HEK293 (cell line): Measurements from ENCODE around the gene PLA2G2E.

Experiments used
- CTCF ChIA-PET: fragments of 350-600 bp; formaldehyde crosslinking; extraction: SDS; loops from one replicate; lab custom pipeline; 2021; ENCODE audit warnings: antibody characterized with exemption; lab: Yijun Ruan, JAX
- POLR2A ChIA-PET: fragments of 300-600 bp; formaldehyde crosslinking; extraction: SDS; loops from one replicate; lab custom pipeline; 2020; ENCODE audit warnings: antibody characterized with exemption, inconsistent platforms; lab: Yijun Ruan, JAX
- H3K27ac ChIP-seq: fragments of 200-500 bp; sonication (Bioruptor generic); 2 replicates; pipeline ENCODE4 v1.5.1; 2014; ENCODE audit warnings: low read depth, low read length, control low read depth, inconsistent platforms; ENCODE audit errors: extremely low read depth
- H3K36me3 ChIP-seq, 2 experiments: fragments of 200-500 bp in 1 of 2; sonication (Bioruptor generic) in 1 of 2; 1 replicate in 1 of 2; 2 replicates in 1 of 2; pipeline ENCODE4 v1.5.1; 2014 to 2017; ENCODE audit warnings: inconsistent platforms in 2 of 2, low read length in 2 of 2; ENCODE audit not compliant: control insufficient read depth in 2 of 2, insufficient read depth in 1 of 2
- H3K4me1 ChIP-seq: fragments of 200-500 bp; sonication (Bioruptor generic); 2 replicates; pipeline ENCODE4 v1.5.1; 2014; ENCODE audit warnings: mild to moderate bottlenecking, low read length, inconsistent platforms; ENCODE audit not compliant: control insufficient read depth, insufficient read depth
- H3K4me3 ChIP-seq: 2 replicates; pipeline ENCODE4 v1.5.1; 2011; ENCODE audit warnings: low read depth, mild to moderate bottlenecking, control low read depth, low read length, moderate library complexity
- H3K9me3 ChIP-seq: fragments of 200-500 bp; sonication (Bioruptor generic); 2 replicates; pipeline ENCODE4 v1.5.1; 2014; ENCODE audit warnings: low read depth, low read length, inconsistent platforms; ENCODE audit not compliant: control insufficient read depth, insufficient read depth
- MYNN ChIP-seq: fragments of 450-650 bp; formaldehyde crosslinking; IDR thresholded peaks from 2 replicates; pipeline ENCODE4 v1.5.1; 2016; ENCODE audit warnings: missing biosample characterization, missing genetic modification characterization, borderline replicate concordance
- PRDM1 ChIP-seq: fragments of 450-650 bp; formaldehyde crosslinking; IDR thresholded peaks from 2 replicates; pipeline ENCODE4; 2016; ENCODE audit warnings: missing biosample characterization, missing genetic modification characterization
- SCRT2 ChIP-seq: fragments of 450-650 bp; formaldehyde crosslinking; IDR thresholded peaks from 2 replicates; pipeline ENCODE4 v1.5.1; 2016; ENCODE audit warnings: missing biosample characterization, missing genetic modification characterization
- ZBTB17 ChIP-seq: fragments of 450-650 bp; formaldehyde crosslinking; IDR thresholded peaks from 2 replicates; pipeline ENCODE4 v1.5.1; 2016; ENCODE audit warnings: missing biosample characterization, missing genetic modification characterization
- ZBTB20 ChIP-seq: fragments of 450-650 bp; formaldehyde crosslinking; IDR thresholded peaks from 2 replicates; pipeline ENCODE4 v1.5.1; 2016; ENCODE audit warnings: missing biosample characterization, missing genetic modification characterization
- ZFP69B ChIP-seq: fragments of 450-650 bp; formaldehyde crosslinking; IDR thresholded peaks from 2 replicates; pipeline ENCODE4 v1.5.1; 2016; ENCODE audit warnings: missing biosample characterization, missing genetic modification characterization
- ZNF132 ChIP-seq: fragments of 450-650 bp; formaldehyde crosslinking; IDR thresholded peaks from 2 replicates; pipeline ENCODE4 v1.5.1; 2017; ENCODE audit warnings: missing biosample characterization, missing genetic modification characterization, borderline replicate concordance
- ZNF157 ChIP-seq: fragments of 450-650 bp; formaldehyde crosslinking; IDR thresholded peaks from 2 replicates; pipeline ENCODE4 v1.5.1; 2016; ENCODE audit warnings: missing biosample characterization, missing genetic modification characterization
- ZNF211 ChIP-seq: fragments of 450-650 bp; formaldehyde crosslinking; IDR thresholded peaks from 2 replicates; pipeline ENCODE4 v1.5.1; 2016; ENCODE audit warnings: low read depth, missing biosample characterization, missing genetic modification characterization
- ZNF214 ChIP-seq: fragments of 450-650 bp; formaldehyde crosslinking; IDR thresholded peaks from 2 replicates; pipeline ENCODE4 v1.5.1; 2017; ENCODE audit warnings: missing biosample characterization, mild to moderate bottlenecking, missing genetic modification characterization, borderline replicate concordance
- ZNF24 ChIP-seq: fragments of 450-650 bp; formaldehyde crosslinking; IDR thresholded peaks from 2 replicates; pipeline ENCODE4 v1.5.1; 2016; ENCODE audit warnings: missing biosample characterization, missing genetic modification characterization
- ZNF416 ChIP-seq: fragments of 450-650 bp; formaldehyde crosslinking; IDR thresholded peaks from 2 replicates; pipeline ENCODE4 v1.5.1; 2016; ENCODE audit warnings: missing biosample characterization, missing genetic modification characterization
- ZNF660 ChIP-seq: fragments of 450-650 bp; IDR thresholded peaks from 2 replicates; pipeline ENCODE4 v1.5.1; 2018; ENCODE audit warnings: missing biosample characterization, mild to moderate bottlenecking, missing genetic modification characterization
- TF ChIP-seq, protein P1 (sequence below): fragments of 450-650 bp; formaldehyde crosslinking; IDR thresholded peaks from 2 replicates; pipeline ENCODE4 v1.5.1; 2016; ENCODE audit warnings: missing biosample characterization, missing genetic modification characterization
- TF ChIP-seq, protein P2 (sequence below): fragments of 450-650 bp; formaldehyde crosslinking; IDR thresholded peaks from 2 replicates; pipeline ENCODE4 v1.5.1; 2017; ENCODE audit warnings: missing biosample characterization, missing genetic modification characterization
- TF ChIP-seq, protein P3 (sequence below): fragments of 450-650 bp; formaldehyde crosslinking; IDR thresholded peaks from 2 replicates; pipeline ENCODE4 v1.5.1; 2016; ENCODE audit warnings: missing biosample characterization, missing genetic modification characterization
- TF ChIP-seq, protein P4 (sequence below): fragments of 450-650 bp; formaldehyde crosslinking; IDR thresholded peaks from 2 replicates; pipeline ENCODE4 v1.5.1; 2016; ENCODE audit warnings: missing biosample characterization, missing genetic modification characterization, low read depth
- TF ChIP-seq, protein P5 (sequence below): fragments of 450-650 bp; formaldehyde crosslinking; IDR thresholded peaks from 2 replicates; pipeline ENCODE4 v1.5.1; 2016; ENCODE audit warnings: missing biosample characterization, missing genetic modification characterization
- TF ChIP-seq, protein P6 (sequence below): fragments of 450-650 bp; formaldehyde crosslinking; IDR thresholded peaks from 2 replicates; pipeline ENCODE4 v1.5.1; 2016; ENCODE audit warnings: missing biosample characterization, missing genetic modification characterization
- TF ChIP-seq, protein P7 (sequence below): fragments of 450-650 bp; formaldehyde crosslinking; IDR thresholded peaks from 2 replicates; pipeline ENCODE4; 2016; ENCODE audit warnings: missing biosample characterization, missing genetic modification characterization

Gene PLA2G2E

DNA sequence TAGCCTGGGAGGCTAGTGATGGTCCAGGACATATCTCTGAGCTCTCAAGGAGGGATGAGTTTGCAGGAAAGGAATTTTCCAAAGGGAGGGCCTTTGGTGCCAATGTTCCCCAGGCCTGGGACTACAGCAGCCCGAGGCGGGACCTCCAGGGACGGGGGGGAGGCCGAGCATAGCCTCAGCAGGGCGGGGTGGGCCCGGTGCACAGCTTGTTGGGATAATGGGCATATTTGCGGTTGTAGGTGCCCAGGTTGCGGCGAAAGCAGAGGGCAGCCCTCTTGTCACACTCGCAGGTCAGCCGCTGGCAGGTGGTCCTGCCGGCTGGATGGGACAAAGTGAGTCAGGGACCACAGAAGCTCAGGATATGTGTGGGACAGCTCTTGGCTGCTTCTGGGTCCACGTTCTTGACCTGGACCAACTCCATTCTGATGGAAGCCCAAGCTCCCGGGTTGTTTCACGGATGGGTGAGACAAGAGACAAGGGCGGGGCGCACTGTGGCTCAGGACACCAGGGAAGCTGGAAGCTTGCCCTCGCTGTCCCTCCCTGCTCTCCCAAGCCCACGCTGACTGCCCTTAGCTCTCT is 3.2 kb downstream of the PLA2G2E start:
- ChIA-PET POLR2A (interaction anchor here (1.5 kb wide), 1 partner anchor 38 kb away, joined by 5 read pairs; the partner anchor contains the start of gene OTUD3), CTCF (interaction anchor here (0.7 to 5.3 kb wide), 4 partner anchors 54 to 275 kb away, joined by 3 to 37 read pairs (median 6); no protein-coding TSS in a partner anchor)
- TF ChIP-seq ZNF157 (tag by site-specific recombination) (no peak), ZNF214 (tag by site-specific recombination) (no peak), ZNF416 (tag by site-specific recombination) (no peak), SCRT2 (tag by site-specific recombination) (no peak)
- TF ChIP-seq, protein P1, sequence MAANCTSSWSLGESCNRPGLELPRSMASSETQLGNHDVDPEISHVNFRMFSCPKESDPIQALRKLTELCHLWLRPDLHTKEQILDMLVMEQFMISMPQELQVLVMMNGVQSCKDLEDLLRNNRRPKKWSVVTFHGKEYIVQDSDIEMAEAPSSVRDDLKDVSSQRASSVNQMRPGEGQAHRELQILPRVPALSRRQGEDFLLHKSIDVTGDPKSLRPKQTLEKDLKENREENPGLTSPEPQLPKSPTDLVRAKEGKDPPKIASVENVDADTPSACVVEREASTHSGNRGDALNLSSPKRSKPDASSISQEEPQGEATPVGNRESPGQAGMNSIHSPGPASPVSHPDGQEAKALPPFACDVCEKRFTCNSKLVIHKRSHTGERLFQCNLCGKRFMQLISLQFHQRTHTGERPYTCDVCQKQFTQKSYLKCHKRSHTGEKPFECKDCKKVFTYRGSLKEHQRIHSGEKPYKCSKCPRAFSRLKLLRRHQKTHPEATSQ (tag by site-specific recombination) = no peak
- TF ChIP-seq, protein P2, sequence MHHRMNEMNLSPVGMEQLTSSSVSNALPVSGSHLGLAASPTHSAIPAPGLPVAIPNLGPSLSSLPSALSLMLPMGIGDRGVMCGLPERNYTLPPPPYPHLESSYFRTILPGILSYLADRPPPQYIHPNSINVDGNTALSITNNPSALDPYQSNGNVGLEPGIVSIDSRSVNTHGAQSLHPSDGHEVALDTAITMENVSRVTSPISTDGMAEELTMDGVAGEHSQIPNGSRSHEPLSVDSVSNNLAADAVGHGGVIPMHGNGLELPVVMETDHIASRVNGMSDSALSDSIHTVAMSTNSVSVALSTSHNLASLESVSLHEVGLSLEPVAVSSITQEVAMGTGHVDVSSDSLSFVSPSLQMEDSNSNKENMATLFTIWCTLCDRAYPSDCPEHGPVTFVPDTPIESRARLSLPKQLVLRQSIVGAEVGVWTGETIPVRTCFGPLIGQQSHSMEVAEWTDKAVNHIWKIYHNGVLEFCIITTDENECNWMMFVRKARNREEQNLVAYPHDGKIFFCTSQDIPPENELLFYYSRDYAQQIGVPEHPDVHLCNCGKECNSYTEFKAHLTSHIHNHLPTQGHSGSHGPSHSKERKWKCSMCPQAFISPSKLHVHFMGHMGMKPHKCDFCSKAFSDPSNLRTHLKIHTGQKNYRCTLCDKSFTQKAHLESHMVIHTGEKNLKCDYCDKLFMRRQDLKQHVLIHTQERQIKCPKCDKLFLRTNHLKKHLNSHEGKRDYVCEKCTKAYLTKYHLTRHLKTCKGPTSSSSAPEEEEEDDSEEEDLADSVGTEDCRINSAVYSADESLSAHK = no peak
- H3K4me1 ChIP-seq = no peaks in the 10 kb centered on the region
- peaks cover 0 to 2% of the 10 kb centered on the region in 2 experiments; a peak in 1 of 3 replicates for H3K36me3 ChIP-seq
- no peaks in the 10 kb centered on the region for H3K9me3 ChIP-seq
- H3K4me3 ChIP-seq = no peak overlapping the region
- H3K27ac ChIP-seq = no peak overlapping the region

DNA sequence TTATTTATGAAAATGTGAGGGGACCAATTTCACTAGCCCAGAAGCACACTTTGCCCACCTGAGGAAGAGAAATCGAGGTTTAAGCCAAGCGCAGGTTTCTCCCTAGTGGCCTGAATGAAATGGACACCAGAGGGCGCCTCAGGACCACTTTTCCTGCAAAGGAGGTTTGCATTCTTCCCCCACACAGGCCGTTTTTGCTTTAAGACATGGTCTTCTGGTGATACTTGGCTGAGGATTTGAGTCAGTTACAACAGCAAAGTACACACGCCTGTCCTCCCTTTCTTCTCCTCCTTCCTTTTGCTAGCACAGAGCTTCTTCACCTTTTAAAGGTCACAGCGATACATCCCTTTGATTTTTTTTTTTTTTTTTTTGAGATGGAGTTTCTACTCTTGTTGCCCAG is 5.4 kb downstream of the PLA2G2E start:
- POLR2A ChIA-PET = no interaction called here
- H3K4me3 ChIP-seq = no peak overlapping the region
- CTCF ChIA-PET = interaction anchor here (0.6 to 5.3 kb wide), 30 partner anchors 8 to 576 kb away, joined by 3 to 37 read pairs (median 4); no protein-coding TSS in a partner anchor
- no peak overlapping the region for H3K27ac ChIP-seq
- H3K36me3 ChIP-seq = peaks cover 0 to 23% of the 10 kb centered on the region in 2 experiments; a peak in 1 of 3 replicates
- no peaks in the 10 kb centered on the region for H3K9me3 ChIP-seq
- H3K4me1 ChIP-seq = no peaks in the 10 kb centered on the region
- TF ChIP-seq ZNF660 (tag by site-specific recombination) (0 out of 2 replicates have a peak, but pooled peaks have one; percentile 43), ZBTB17 (no peak), ZNF132 (tag by site-specific recombination) (no peak), ZBTB20 (tag by site-specific recombination) (no peak), ZFP69B (no peak), PRDM1 (tag by site-specific recombination) (0 out of 2 replicates have a peak, but pooled peaks have one; percentile 18), MYNN (tag by site-specific recombination) (no peak), ZNF24 (tag by site-specific recombination) (no peak), ZNF211 (no peak)
- TF ChIP-seq, protein P3, sequence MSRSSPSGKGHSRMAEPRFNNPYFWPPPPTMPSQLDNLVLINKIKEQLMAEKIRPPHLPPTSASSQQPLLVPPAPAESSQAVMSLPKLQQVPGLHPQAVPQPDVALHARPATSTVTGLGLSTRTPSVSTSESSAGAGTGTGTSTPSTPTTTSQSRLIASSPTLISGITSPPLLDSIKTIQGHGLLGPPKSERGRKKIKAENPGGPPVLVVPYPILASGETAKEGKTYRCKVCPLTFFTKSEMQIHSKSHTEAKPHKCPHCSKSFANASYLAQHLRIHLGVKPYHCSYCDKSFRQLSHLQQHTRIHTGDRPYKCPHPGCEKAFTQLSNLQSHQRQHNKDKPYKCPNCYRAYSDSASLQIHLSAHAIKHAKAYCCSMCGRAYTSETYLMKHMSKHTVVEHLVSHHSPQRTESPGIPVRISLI = peak; percentile 88
- TF ChIP-seq, protein P4, sequence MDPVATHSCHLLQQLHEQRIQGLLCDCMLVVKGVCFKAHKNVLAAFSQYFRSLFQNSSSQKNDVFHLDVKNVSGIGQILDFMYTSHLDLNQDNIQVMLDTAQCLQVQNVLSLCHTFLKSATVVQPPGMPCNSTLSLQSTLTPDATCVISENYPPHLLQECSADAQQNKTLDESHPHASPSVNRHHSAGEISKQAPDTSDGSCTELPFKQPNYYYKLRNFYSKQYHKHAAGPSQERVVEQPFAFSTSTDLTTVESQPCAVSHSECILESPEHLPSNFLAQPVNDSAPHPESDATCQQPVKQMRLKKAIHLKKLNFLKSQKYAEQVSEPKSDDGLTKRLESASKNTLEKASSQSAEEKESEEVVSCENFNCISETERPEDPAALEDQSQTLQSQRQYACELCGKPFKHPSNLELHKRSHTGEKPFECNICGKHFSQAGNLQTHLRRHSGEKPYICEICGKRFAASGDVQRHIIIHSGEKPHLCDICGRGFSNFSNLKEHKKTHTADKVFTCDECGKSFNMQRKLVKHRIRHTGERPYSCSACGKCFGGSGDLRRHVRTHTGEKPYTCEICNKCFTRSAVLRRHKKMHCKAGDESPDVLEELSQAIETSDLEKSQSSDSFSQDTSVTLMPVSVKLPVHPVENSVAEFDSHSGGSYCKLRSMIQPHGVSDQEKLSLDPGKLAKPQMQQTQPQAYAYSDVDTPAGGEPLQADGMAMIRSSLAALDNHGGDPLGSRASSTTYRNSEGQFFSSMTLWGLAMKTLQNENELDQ (tag by site-specific recombination) = no peak
- TF ChIP-seq, protein P5, sequence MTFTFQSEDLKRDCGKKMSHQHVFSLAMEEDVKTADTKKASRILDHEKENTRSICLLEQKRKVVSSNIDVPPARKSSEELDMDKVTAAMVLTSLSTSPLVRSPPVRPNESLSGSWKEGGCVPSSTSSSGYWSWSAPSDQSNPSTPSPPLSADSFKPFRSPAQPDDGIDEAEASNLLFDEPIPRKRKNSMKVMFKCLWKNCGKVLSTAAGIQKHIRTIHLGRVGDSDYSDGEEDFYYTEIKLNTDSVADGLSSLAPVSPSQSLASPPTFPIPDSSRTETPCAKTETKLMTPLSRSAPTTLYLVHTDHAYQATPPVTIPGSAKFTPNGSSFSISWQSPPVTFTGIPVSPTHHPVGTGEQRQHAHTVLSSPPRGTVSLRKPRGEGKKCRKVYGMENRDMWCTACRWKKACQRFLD (tag by site-specific recombination) = no peak
- TF ChIP-seq, protein P6, sequence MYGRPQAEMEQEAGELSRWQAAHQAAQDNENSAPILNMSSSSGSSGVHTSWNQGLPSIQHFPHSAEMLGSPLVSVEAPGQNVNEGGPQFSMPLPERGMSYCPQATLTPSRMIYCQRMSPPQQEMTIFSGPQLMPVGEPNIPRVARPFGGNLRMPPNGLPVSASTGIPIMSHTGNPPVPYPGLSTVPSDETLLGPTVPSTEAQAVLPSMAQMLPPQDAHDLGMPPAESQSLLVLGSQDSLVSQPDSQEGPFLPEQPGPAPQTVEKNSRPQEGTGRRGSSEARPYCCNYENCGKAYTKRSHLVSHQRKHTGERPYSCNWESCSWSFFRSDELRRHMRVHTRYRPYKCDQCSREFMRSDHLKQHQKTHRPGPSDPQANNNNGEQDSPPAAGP = no peak
- TF ChIP-seq, protein P7, sequence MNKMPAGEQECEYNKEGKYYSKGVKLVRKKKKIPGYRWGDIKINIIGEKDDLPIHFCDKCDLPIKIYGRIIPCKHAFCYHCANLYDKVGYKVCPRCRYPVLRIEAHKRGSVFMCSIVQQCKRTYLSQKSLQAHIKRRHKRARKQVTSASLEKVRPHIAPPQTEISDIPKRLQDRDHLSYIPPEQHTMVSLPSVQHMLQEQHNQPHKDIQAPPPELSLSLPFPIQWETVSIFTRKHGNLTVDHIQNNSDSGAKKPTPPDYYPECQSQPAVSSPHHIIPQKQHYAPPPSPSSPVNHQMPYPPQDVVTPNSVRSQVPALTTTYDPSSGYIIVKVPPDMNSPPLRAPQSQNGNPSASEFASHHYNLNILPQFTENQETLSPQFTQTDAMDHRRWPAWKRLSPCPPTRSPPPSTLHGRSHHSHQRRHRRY (tag by site-specific recombination) = no peak
- TF ChIP-seq, protein P2 = no peak
